IPS-18c (cell line): Measurements from ENCODE around the gene CYP26A1.

Experiments
- H3K4me3 ChIP-seq: 2 replicates; pipeline ENCODE4 v1.7.0; 2013; ENCODE audit warnings: low read depth, mild to moderate bottlenecking, low read length, moderate library complexity; ENCODE audit not compliant: insufficient read depth
- H3K9me3 ChIP-seq: one replicate; pipeline ENCODE4 v1.6.1; 2013; ENCODE audit warnings: mild to moderate bottlenecking, low read length, moderate library complexity; ENCODE audit not compliant: control insufficient read depth, insufficient read depth

The CYP26A1 gene

GRCh38 chr10:93072713-93073538 is 767 bp upstream of the CYP26A1 start:
- Histone ChIP-seq H3K9me3 (peaks cover 3% of the 10 kb centered on the region), H3K4me3 (peak overlapping the region; percentile 80)

GRCh38 chr10:93074147-93074596 is 479 bp downstream of the CYP26A1 start:
- Histone ChIP-seq H3K9me3 (peaks cover 3% of the 10 kb centered on the region), H3K4me3 (peak overlapping the region; percentile 80)

DNA sequence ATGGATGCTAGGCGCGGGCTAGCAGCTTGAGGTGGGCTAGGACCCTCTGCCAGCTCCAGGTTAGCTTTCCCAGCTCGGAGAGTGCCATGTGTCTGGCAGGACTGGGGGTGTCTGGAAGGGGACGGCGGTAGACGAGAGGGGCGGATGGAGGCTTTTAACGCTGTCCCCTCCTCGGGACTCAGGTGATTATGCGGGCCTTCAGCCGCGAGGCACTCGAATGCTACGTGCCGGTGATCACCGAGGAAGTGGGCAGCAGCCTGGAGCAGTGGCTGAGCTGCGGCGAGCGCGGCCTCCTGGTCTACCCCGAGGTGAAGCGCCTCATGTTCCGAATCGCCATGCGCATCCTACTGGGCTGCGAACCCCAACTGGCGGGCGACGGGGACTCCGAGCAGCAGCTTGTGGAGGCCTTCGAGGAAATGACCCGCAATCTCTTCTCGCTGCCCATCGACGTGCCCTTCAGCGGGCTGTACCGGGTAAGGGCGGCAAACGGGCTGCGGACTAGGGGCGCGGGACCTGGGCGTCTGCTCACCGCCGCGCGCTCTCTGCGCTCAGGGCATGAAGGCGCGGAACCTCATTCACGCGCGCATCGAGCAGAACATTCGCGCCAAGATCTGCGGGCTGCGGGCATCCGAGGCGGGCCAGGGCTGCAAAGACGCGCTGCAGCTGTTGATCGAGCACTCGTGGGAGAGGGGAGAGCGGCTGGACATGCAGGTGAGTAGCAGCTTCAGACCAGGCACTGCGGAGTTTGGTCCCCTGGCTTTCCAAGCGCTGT is 1.1 kb downstream of the CYP26A1 start:
- Histone ChIP-seq H3K4me3 (peak overlapping the region; percentile 80), H3K9me3 (peaks cover 3% of the 10 kb centered on the region)

- peak overlapping the region; percentile 80 for H3K4me3 ChIP-seq
- H3K9me3 ChIP-seq: peaks cover 3% of the 10 kb centered on the region
Observed at GRCh38 chr10:93075369-93076221, 1.9 kb downstream of the CYP26A1 start.

- peak overlapping the region; percentile 80; the same call in 1 of the 2 replicates for H3K4me3 ChIP-seq
- H3K9me3 ChIP-seq: peaks cover 3% of the 10 kb centered on the region
Observed at GRCh38 chr10:93076871-93077270, 3.2 kb downstream of the CYP26A1 start.

GRCh38 chr10:93077860-93078337 is 4.2 kb downstream of the CYP26A1 start:
- H3K9me3 ChIP-seq: peaks cover 3% of the 10 kb centered on the region
- H3K4me3 ChIP-seq: no peak overlapping the region

GRCh38 chr10:93079663-93080349 is 6.1 kb downstream of the CYP26A1 start:
- no peak overlapping the region for H3K4me3 ChIP-seq
- H3K9me3 ChIP-seq: peaks cover 3% of the 10 kb centered on the region

DNA sequence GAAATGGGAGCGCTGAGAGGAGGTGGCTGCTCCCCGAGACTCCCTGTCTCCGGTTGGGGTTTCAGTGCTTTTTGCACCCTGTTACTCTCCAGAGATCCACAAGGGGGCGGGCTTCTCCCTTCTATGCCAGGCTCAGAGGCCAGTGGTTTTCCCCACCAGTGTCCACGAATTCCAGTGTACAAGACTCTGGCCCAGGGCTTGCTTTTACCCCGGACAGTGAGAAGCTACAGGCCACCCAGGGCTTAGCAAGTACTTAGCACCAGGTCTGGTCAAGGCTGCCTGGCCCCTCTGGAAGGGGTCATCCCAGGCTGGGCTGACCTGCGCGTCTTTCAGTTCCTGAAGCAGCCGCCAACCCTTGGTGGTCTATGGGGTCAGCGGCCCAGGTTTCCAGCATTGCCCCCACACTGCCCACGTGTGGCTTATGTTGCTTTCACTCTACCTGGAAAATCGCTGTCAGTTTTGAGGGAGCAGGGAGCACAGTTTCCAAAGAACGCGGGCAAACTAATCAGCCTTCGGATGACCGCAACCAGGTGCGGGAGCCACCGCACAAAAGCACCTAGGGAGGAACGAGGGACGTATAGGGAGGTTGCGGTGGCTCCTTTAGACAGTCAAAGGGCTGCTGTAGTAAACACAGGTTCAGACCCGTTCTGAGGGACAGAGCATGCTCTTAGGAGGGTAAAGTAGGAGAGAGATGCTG is 6.8 kb downstream of the CYP26A1 start:
- H3K9me3 ChIP-seq: no peaks in the 10 kb centered on the region
- no peak overlapping the region for H3K4me3 ChIP-seq

- Histone ChIP-seq H3K4me3 (no peak overlapping the region), H3K9me3 (no peaks in the 10 kb centered on the region)
Observed at GRCh38 chr10:93081318-93081717, 7.6 kb downstream of the CYP26A1 start.

DNA sequence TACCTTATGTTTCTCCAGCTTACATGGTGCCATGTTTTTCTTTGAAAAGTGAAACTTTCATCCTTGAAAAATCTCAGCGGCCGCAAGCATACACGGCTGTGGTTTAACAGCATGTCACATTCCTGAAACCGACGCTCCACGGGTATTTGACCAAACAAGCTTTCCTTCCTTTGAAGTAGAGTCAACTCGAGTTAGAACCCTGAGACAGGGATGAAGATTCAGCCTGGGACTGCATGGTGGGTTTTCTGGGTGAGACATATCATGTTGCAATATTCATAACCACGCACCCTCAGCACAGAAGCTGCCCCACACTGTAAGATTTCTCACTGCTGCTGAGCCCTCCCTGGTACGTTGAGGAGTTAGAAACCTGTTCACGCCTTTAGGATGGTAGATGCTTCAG is 8.1 kb downstream of the CYP26A1 start:
- Histone ChIP-seq H3K4me3 (no peak overlapping the region), H3K9me3 (no peaks in the 10 kb centered on the region)

GRCh38 chr10:93083743-93084539 is 10.2 kb downstream of the CYP26A1 start:
- no peaks in the 10 kb centered on the region for H3K9me3 ChIP-seq
- H3K4me3 ChIP-seq: no peak overlapping the region

- no peak overlapping the region for H3K4me3 ChIP-seq
- no peaks in the 10 kb centered on the region for H3K9me3 ChIP-seq
Observed at GRCh38 chr10:93085272-93085859, 11.7 kb downstream of the CYP26A1 start.

DNA sequence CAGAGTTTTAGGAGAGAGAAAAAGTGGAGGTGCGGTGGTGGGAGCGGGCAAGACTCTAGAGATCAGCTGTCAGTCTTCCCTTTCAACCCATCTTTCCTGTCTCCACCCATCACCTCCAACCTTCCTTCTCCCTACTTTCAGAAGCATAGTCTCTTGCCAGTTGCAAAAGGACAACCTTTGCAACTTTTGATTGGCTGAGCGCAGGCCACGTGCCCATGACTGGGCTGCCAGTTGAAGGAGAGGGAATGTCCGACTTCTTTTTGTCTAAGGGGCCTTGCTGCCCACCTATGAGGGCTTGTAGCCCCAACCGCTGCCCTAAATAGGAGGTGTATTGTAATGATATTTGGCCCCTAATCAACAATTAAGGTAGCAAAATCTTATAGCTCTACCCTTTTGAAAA is 12.6 kb downstream of the CYP26A1 start:
- Histone ChIP-seq H3K9me3 (no peaks in the 10 kb centered on the region), H3K4me3 (no peak overlapping the region)

DNA sequence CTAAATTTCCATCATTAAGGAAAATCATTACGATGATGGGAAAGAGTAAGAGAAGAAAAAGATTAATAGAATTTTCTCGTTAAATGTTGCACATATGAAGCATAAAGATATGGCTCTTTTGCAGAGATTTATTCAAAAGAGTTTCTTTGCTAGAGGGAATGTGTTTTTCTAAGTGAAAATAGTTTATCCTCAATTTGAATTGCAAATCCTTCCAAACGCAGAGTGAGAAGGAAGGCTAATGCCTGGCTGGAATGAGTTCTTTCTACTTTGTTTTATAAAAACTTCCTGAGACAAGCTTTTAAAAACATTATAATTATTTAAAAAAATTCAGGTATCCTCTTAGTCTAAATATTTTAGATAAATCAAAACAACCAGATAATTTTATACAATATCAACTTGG is 14.2 kb downstream of the CYP26A1 start:
- Histone ChIP-seq H3K4me3 (no peak overlapping the region), H3K9me3 (no peaks in the 10 kb centered on the region)

- no peaks in the 10 kb centered on the region for H3K9me3 ChIP-seq
- no peak overlapping the region for H3K4me3 ChIP-seq
Observed at GRCh38 chr10:93088466-93088865, 14.8 kb downstream of the CYP26A1 start.
